Hematopoietic multipotent progenitor cell treated with erythropoietin and hydrocortisone succinate and interleukin-3 and kit ligand, for 15 days (in vitro differentiated cells): ENCODE results near the gene GFRA4.
A peak's percentile ranks its signal among the peaks of the same experiment; 100 is the strongest.

Experiments
- DNase-seq: peaks from one replicate; pipeline ENCODE4 v3.0.0-alpha.2; 2015; ENCODE audit warnings: low spot score

The GFRA4 gene

GRCh38 chr20:3653921-3654320 is 9.3 kb downstream of the GFRA4 start:
- DNase-seq, result no peak

- DNase-seq, result no peak
Measured at GRCh38 chr20:3652676-3653596, 10.3 kb downstream of the GFRA4 start.

GRCh38 chr20:3652221-3652620 is 11.0 kb downstream of the GFRA4 start:
- peak; percentile 72 for DNase-seq

- no peak for DNase-seq
Measured at GRCh38 chr20:3651204-3651962, 11.8 kb downstream of the GFRA4 start.

- no peak for DNase-seq
Measured at GRCh38 chr20:3648951-3649350, 14.2 kb downstream of the GFRA4 start.

GRCh38 chr20:3647473-3647872 is 15.7 kb downstream of the GFRA4 start:
- no peak for DNase-seq

GRCh38 chr20:3646651-3647050 is 16.5 kb downstream of the GFRA4 start:
- no peak for DNase-seq

- no peak for DNase-seq
Measured at GRCh38 chr20:3646067-3646440, 17.1 kb downstream of the GFRA4 start.

- no peak for DNase-seq
Measured at GRCh38 chr20:3645309-3646066, 17.7 kb downstream of the GFRA4 start.

- no peak for DNase-seq
Measured at GRCh38 chr20:3640259-3640658, 22.9 kb downstream of the GFRA4 start.

- DNase-seq, result no peak
Measured at GRCh38 chr20:3635346-3635745, 27.9 kb downstream of the GFRA4 start.

- no peak for DNase-seq
Measured at GRCh38 chr20:3633913-3634478, 29.2 kb downstream of the GFRA4 start.

GRCh38 chr20:3632311-3633004 is 30.7 kb downstream of the GFRA4 start:
- no peak for DNase-seq

GRCh38 chr20:3631534-3631933 is 31.7 kb downstream of the GFRA4 start:
- no peak for DNase-seq

GRCh38 chr20:3630429-3630828 is 32.8 kb downstream of the GFRA4 start:
- DNase-seq, result no peak

GRCh38 chr20:3629893-3630292 is 33.3 kb downstream of the GFRA4 start:
- DNase-seq, result no peak

- no peak for DNase-seq
Measured at GRCh38 chr20:3628502-3629314, 34.5 kb downstream of the GFRA4 start.

- DNase-seq, result no peak
Measured at GRCh38 chr20:3627476-3627875, 35.7 kb downstream of the GFRA4 start.

- DNase-seq, result no peak
Measured at GRCh38 chr20:3622406-3622805, 40.8 kb downstream of the GFRA4 start.

GRCh38 chr20:3621111-3621510 is 42.1 kb downstream of the GFRA4 start:
- no peak for DNase-seq

GRCh38 chr20:3616250-3616649 is 46.9 kb downstream of the GFRA4 start:
- no peak for DNase-seq
